Pulmonary artery endothelial cell (primary cell): ENCODE data around the gene FGFRL1. TPM values are rescaled to one million over a fixed set of nuclear protein-coding genes. Genes with fewer than 3 reads are reported as not detected.

Experiments used
- DNase-seq: peaks from one replicate; pipeline ENCODE4 v3.0.0-alpha.2; 2011; ENCODE audit warnings: low read depth, low spot score
- total RNA-seq: library from RNA; depleted of rRNA; stranded (reverse); fragments of >200 nt; gene quantifications from 2 replicates; pipeline ENCODE4 v1.2.3, GENCODE V29; 2014

The FGFRL1 gene
- total RNA-seq, 1 donor from 2014 or later, result 13.7 TPM

- no peak for DNase-seq
Observed at GRCh38 chr4:1004557-1005485, 6.6 kb upstream of the FGFRL1 start.

GRCh38 chr4:1006856-1007255 lies 4.6 kb upstream of the FGFRL1 start:
- no peak for DNase-seq

DNA sequence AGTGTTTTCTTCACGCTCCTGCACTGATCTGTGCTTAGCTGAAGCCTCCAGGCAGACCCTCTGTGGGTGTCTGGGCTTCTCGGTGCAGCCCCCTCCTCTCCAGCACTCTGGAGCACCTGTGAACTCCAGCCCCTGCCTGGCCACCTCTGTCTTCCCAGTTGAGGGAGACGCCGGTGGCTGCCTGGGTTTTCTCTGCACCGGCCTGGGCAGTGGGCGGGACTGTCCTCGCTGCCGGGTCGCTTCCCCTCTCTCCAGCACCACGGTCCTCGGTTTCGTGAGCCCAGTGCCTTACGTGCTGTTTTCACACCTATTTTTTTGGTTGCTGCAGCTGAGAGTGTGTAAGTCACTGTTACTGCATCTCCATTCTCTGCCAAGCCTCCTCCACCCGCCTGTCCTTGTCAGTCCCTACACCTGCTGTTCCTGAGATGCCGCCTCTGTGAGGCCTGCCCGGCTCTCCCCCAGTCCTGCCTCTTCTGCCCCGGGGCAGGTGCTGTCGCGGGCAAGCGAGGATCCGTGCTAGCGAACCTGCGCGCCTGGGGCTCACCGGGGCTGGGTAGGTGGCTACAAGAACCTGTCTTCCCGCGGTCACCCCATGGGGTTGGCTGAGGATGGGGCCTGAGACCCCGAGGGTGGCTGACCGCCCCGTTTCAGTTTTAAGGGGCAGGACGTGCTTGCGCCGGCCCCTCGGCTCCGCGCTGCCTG lies 2.4 kb upstream of the FGFRL1 start:
- no peak for DNase-seq

GRCh38 chr4:1009542-1010394 lies 1.7 kb upstream of the FGFRL1 start:
- no peak for DNase-seq

- DNase-seq, result no peak
Observed at GRCh38 chr4:1010395-1011021, 918 bp upstream of the FGFRL1 start.

DNA sequence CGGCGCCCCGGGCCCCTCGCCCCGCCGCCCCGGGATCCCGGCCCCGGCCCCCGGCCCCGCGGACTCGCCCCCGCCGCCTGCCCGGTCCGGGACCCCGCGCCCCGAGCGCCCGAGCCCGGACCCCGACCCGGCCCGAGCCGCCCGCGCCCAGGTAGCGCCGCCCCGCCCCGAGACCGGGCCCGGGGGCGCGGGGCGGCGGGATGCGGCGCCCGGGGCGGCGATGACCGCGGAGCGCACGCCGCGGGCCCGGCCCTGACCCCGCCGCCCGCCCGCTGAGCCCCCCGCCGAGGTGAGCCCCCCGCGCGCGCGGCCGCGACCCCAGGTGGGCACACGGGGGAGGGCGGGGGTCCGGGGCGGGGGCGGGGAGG lies 224 bp downstream of the FGFRL1 start:
- DNase-seq, result no peak

DNA sequence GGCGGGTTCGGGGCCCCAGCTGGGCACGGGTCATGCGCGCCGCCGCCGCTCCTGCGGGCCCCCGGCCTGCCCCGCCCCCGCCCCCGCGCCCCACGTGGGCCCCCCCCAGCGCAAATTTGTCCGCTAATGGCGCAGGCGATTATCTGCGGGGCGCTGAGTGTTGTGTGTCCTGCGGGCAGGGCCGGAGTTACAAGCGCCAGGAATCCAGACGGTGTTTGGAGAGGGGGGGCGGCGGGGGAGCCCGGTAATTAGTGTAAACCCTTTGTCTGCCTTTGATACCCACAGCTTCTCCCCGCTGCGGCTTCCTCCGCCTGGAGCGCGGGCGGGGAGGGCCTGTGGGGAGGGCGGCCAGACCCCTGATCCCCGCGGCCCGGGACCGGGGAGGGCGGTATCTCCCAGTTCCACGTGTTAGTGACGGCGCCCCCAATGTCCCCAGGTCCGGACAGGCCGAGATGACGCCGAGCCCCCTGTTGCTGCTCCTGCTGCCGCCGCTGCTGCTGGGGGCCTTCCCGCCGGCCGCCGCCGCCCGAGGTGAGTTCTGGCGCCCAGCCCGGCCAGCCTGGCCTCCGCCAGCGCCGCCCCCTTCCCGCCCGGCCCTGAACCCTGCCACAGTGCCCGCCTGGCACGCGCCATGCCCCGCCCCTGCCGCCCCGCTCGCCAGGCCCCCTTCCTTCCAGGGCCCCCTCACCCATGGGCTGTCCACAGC lies 761 bp downstream of the FGFRL1 start:
- no peak for DNase-seq

DNA sequence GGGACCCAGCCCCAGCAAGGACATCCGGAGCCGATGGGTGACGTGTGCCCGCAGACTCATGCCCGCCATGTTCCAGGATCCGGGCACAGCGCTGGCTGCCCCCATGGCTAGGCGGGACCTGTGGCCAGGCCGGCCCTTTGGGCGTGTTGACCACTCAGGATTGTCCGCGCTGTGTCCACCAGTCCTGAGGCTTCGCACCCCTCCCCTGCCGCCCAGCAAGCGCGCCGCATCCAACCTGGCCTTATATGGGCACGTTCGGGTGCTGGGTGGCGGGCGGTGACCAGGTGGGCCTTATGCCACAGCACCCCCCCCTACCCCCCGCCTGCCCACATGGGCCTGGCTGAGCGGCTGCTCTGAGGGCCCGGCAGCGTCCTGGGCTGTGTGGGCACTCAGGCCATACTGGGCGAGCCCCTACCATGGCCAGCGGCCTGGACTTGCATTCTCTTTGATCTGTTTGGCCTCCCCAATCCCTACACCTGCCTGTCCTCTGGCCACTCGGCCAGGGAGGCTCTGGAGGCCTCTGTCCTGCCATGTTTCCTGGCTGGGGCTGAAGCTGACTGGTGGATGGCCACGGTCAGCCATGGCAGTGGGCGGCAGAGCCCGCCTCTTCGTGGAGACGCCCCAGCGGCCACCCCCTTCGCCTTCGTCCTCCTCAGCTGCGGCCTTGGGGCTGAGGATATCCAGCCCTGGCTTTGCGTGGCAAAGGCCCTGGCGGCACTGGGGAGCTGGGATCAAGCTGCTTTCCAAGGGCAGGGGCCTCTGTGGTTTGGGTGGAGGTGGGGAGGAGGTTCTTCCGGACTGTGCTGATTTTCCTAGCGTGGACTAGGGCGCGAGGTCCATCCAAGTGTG lies 2.0 kb downstream of the FGFRL1 start:
- DNase-seq, result no peak

GRCh38 chr4:1014291-1015167 lies 3.1 kb downstream of the FGFRL1 start:
- no peak for DNase-seq

DNA sequence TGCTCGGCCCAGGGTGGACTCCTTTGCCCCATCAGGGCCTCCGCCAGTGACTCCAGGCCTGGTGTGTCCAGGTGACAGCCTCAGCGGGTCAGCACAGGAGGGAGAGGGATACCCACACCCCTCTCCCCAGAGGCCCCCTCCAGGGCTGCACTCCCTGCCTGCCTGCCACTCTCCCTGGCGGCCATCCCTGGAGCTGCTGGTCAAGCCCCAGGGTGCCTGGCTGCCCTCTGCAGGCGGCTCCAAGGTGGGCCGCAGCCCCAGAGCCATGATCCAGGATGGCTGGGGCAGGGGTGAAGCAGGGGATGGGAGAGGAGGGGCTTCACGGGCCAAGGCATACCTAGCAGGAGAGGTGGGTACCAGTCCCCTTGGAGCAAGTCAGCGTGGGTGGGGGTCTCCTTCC lies 3.8 kb downstream of the FGFRL1 start:
- DNase-seq, result no peak

DNA sequence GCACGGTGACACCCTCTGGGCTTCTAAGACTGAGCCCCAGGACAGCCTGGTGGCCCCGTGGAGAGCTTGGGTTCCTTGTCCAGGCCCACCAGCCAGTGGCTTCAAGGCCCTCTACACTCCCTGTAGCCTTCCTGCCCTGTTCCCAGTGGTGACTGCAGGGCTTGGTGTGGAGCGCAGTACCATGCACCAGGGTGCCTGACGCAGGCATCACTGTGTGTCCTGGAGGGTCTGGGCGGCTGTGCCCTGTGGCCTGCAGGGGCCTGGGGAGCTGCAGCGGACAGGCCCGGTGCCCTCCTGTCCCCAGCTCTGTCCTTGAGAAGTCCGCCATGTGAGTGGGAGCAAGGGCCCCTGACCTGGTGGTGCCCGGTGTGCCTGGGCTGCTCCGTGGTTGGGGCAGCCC lies 4.3 kb downstream of the FGFRL1 start:
- DNase-seq, result no peak

- no peak for DNase-seq
Observed at GRCh38 chr4:1017211-1017610, 5.8 kb downstream of the FGFRL1 start.

DNA sequence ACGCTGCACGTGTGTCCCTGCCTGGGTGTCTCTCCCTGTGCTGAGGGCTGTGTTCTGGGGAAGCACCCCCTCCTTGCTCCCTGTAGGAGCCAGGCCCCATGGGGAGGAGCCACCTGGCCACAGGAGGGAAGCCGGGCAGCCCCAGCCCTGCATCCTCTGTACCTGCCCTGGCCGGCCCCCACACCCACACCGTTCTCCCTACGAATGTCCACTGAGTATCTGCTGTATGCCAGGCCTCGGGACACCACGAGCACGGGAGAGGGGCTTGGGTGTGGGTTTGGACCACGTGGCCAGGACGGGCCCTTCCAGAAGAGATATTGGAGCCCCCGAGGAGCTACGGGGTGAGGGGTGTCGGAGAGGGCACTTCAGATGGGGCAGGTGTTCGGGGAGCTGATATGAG lies 6.3 kb downstream of the FGFRL1 start:
- DNase-seq, result no peak

GRCh38 chr4:1018147-1019020 lies 7.0 kb downstream of the FGFRL1 start:
- no peak for DNase-seq

DNA sequence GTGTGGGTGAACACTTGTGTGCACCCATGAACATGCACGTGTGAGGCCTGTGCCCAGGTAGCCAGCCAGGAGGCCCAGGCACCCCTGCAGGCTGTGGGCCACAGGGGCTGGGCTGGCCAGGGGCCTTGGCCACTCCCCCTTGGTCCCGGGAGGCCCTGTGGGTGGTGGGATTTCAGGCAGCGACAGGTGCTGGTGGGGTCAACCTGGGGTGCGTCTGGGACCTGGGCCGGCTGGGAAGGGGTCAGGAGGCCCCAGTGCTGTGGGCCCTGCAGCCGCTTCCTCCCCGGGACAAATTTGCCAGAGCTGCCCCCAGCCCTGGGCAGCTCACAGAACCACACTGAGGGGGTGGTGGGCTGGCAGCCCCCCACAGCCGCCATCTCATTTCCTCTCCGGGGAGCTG lies 7.9 kb downstream of the FGFRL1 start:
- no peak for DNase-seq

GRCh38 chr4:1019729-1020470 lies 8.5 kb downstream of the FGFRL1 start:
- DNase-seq, result no peak

DNA sequence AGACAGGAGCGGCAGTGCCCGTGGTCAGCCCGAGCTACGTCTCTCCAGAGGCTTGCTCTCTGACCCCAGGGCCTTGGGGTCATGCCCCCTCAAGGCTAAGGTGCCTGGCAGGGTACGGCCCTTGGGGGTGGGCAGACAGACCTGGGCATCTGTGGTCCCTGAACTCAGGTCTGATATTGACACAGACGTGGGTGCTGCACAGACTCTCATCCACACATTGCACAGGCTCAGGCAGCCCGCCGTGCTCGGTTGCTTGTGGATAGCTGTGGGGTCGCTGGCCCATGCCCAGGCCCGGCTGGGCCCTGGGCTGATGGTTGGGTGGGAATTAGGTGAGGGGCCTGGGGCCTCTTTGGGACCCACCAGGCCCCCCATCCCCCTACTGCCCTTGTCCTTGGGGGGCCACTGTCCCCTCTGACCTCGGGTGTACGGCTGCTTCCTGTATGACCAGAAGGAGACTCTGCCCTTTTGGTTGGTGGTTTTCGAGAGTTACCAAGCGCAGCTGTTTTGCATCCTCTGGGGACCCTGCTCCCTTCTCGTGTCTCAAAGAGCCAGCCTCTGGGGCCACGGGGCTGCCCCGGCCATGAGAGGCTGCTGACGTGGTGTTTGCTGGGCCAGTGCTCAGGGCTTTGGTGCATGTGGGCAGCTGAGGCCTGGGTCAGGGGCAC lies 10.1 kb downstream of the FGFRL1 start:
- no peak for DNase-seq
